GM21723 (cell line): ENCODE results near the gene PLCG1.

Source experiments
- ATAC-seq: cut with Tn5 transposase; IDR thresholded peaks from one replicate; pipeline ENCODE4 v1.9.1; 2021; ENCODE audit warnings: mild to moderate bottlenecking, moderate library complexity; ENCODE audit not compliant: unreplicated experiment

Gene PLCG1

GRCh38 chr20:41165001-41165882, 27.9 kb downstream of the PLCG1 start:
- no peak for ATAC-seq

GRCh38 chr20:41166201-41167117, 29.1 kb downstream of the PLCG1 start:
- no peak for ATAC-seq

GRCh38 chr20:41167118-41167470, 29.8 kb downstream of the PLCG1 start:
- no peak for ATAC-seq

DNA sequence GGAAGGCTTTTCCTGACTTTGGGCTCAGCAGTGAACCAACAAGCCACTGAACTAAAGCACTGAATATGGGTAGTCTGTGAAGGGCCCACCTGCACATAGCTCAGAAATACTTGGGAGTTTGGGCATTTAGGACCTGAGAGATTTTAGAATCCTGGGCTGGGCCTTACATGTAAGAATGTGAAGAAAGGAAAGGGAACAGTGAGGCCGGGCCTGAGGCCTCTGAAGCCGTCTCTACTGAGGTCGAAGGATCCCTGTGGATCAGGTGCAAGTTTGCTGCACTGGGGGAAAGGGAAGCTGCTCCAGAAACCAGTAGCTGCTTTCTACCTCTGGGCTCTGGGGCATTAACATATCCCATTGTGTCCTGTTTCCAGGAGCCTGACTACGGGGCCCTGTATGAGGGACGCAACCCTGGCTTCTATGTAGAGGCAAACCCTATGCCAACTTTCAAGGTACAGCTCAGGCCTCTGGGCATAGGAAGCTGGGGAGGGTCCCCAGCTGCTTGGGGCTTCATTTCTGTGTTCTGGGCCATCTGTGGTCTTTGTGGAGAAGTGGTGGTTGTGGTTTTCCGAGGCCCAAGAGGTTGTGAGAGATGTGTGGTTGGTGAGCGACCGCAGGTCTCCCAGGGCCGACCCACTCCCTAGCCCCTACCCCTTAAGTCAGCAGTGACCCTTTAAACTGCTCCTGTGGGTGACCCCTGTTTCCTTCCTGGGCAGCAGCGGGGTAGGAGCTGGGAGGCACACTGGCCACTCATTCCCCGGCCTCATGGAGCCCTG, 30.3 kb downstream of the PLCG1 start:
- no peak for ATAC-seq

DNA sequence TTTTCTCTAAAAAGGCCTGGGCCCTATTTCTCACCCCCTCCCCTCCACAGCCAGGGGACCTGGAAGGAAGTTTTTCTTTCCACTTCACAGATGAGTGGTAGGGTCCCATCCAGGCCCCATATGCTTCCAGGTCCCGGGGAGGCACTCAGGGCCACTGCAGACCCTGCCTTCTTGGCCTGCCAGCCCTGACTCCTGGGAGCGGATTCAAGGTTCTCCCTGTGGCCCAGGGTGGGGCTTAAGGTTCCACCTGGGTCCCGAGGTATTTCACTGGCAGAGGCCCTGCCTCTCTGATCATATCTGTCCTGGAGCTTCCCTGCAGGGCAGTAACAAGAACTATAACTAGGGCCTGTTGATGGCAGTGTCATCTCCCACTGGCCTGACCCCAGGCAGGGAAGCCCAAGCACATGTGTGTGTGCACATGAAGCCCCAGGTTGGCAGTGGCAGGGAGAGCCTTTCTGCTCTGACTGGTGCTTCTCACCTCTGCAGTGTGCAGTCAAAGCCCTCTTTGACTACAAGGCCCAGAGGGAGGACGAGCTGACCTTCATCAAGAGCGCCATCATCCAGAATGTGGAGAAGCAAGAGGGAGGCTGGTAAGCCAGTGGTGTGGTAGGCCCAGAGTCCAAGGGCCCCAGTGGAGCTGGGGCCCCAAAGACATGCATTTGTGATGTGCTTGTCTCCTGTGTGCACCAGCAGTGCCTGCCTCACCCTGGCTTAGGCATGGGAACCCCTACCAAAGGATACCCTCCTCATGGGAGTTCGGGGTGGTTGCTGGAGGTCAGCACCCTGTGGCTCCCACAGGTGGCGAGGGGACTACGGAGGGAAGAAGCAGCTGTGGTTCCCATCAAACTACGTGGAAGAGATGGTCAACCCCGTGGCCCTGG, 31.2 kb downstream of the PLCG1 start:
- ATAC-seq = no peak

GRCh38 chr20:41169162-41169690, 31.9 kb downstream of the PLCG1 start:
- ATAC-seq = no peak

DNA sequence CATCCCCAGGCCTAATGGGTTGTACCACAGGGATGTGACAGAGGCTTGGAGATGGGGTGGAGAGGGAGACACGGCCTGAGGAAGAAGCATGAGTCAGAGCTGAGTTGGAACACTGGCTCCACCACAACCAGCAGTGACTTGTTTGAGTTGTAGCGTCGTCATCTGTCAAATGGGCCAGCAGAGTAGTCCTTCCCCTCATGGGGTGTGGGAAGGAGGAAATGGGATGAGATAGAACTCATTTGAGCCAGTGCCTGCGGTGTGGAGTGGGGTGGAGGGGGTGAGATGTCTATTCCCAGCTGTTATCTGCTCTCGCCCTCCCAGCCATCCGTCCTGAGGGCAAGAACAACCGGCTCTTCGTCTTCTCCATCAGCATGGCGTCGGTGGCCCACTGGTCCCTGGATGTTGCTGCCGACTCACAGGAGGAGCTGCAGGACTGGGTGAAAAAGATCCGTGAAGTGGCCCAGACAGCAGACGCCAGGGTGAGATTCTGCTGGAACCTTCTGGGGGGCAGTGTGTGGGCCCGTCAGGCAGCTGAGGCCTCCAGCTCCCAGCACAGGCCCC, 32.5 kb downstream of the PLCG1 start:
- no peak for ATAC-seq

DNA sequence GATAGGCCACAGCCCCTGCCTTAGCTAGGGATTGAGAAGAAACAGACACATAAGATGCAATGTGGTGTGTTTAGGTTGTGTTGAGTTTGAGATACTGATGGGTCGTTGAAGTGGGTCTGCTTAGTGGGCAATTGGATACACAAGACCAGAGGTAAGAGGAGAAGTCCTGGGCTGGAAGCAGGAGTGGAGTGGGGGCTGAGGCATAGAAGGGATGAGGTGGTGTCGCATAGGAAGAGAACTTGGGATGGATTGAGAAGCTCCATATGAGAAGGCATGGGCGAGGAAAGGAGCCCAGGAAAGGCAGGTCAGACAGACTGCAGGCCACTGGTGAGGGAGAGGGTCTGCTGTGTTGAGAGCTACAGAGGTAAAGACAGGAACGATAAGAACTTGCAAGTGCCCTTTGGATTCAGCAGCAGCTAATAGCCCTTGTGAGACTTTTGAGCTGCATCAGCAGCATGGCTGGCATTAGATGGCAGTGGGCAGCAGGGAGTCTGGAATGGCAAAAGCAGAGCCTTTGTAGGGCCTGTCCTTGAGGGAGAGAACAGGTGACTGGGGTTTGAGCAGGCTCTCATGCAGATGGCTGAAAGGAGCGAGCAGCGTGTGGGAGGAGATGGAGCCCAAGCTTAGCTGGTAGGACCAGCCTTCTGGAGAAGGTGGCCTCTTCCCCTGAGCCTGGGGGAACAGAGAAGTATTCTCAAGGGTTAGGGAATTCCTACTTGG, 33.2 kb downstream of the PLCG1 start:
- no peak for ATAC-seq

GRCh38 chr20:41171736-41172295, 34.5 kb downstream of the PLCG1 start:
- ATAC-seq = no peak

GRCh38 chr20:41172296-41173140, 35.2 kb downstream of the PLCG1 start:
- ATAC-seq = no peak

DNA sequence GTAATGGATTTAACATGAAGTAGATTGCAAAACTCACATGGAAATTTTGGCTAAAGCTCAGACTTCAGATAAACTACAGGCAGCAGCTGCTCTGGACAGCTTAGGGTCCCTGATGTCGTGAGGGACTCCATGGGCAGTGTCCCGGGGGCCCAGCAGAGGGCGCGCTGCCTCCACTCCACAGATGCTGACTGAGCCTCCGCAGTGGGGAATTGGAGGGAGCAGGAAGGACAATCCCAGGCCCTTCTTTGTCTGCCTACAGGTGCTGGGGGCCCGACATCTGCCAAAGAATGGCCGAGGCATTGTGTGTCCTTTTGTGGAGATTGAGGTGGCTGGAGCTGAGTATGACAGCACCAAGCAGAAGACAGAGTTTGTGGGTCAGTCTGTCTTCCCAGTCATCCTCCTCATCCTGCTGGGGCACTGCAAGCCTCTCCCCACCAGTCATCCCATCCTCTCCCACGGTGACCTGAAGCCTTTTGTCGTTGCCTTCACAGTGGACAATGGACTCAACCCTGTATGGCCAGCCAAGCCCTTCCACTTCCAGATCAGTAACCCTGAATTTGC, 35.9 kb downstream of the PLCG1 start:
- no peak for ATAC-seq

DNA sequence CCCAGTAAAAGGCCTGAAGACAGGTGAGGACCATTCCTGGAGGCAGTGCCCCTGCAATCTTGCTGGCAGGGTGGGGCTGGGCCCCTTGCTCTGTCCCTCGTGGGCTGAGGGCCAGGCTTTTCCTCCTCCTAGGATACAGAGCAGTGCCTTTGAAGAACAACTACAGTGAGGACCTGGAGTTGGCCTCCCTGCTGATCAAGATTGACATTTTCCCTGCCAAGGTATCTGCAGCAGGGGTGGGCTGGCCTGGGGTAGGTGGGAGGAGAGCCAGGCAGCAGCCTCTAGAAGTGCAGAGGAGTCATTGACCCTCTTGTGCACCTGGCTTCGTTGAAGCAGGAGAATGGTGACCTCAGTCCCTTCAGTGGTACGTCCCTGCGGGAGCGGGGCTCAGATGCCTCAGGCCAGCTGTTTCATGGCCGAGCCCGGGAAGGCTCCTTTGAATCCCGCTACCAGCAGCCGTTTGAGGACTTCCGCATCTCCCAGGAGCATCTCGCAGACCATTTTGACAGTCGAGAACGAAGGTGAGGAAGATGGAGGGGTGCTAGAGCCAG, 36.5 kb downstream of the PLCG1 start:
- ATAC-seq = no peak

- no peak for ATAC-seq
These were observed 37.0 kb downstream of the PLCG1 start for GRCh38 chr20:41174373-41174772.

- no peak for ATAC-seq
These were observed 37.4 kb downstream of the PLCG1 start for GRCh38 chr20:41174782-41175181.

GRCh38 chr20:41175201-41175651, 37.9 kb downstream of the PLCG1 start:
- ATAC-seq = no peak

DNA sequence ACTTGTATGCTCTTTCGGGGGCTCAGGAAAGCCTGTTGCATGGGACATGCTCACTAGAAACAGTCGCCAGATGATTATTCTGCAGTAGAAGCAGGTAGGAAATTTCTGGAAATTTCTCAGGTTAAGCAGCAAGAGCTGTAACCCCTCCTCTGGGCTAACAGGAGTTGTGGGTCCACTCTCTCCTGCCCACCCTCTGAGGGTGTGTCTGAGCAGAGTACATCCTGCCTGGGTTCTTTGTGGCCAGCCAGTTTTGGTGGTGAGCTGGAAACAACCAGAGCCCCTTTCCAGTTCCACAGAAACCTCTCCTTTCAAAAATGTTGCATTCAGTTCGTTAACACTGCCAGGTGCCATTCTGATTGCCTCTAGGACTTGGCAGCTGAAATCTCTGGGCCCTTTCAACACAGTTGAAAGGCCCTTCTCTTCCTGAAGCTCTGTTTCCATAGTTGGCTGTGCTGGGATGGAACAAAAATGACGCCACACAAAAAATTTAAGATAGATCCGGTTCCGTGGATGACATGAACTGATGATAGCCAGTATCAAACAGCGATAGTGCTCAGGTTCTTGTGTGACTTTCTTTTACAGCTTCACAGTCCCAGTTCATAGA, 38.5 kb downstream of the PLCG1 start:
- no peak for ATAC-seq
